ENCODE results near the gene TARDBP. TPM values are rescaled to one million over a fixed set of nuclear protein-coding genes. Genes with fewer than 3 reads are reported as not detected.
"Not testable (repeated sequence)": the region's sequence is repeated elsewhere in the genome, so short reads cannot be mapped to it uniquely, and the experiment has no call there.

The TARDBP gene
- total RNA-seq, 1 donor from 2014 or later = 211 TPM

DNA sequence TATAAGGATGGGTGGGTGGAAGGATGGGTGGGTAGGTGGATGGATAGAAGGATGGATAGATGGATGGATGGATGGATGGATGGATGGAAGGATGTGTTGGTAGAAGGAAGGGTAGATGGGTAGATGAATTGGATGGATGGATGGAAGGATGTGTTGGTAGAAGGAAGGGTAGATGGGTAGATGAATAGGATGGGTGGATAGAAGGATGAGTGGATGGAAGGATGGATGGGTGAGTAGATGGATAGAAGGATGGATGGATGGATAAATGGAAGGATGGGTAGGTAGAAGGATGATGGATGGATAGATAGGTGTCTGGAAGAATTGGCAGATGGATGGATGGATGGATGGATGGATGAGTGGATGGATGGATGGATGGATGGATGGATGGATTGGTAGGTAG, 28.6 kb downstream of the TARDBP start:
- intact Hi-C loops (cut with micrococcal nuclease) = no loop called here
- H3K4me1 Mint-ChIP-seq = peaks cover 7% of the 10 kb centered on the region

DNA sequence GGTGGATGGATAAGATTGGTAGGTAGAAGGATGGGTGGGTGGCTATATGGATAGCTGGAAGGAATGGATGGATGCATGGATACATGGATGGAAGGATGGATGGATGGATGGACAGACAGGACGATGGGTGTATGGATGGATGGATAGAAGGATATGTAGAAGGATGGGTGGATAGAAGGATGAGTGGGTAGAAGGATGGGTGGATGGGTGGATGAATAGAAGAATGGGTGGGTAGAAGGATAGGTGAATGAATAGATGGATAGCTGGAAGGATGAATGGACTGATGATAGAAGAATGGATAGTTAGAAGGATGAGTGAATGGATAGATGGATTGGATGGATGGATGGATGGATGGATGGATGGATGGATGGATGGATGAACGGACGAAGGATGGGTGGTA, 29.6 kb downstream of the TARDBP start:
- H3K27ac Mint-ChIP-seq = no peak overlapping the region
- DNase-seq = no peak
- intact Hi-C loops (cut with micrococcal nuclease) = no loop called here
- H3K4me1 Mint-ChIP-seq = peaks cover 7% of the 10 kb centered on the region
- H3K27me3 Mint-ChIP-seq = no peaks in the 10 kb centered on the region
- no peak overlapping the region for H3K4me3 Mint-ChIP-seq
- no peaks in the 10 kb centered on the region for H3K9me3 Mint-ChIP-seq
- H3K36me3 Mint-ChIP-seq (ENCODE audit: low read depth) = no peaks in the 10 kb centered on the region

More for the DNA sequence above, 28.6 kb downstream of the TARDBP start:
- H3K27ac Mint-ChIP-seq = no peak overlapping the region
- DNase-seq = no peak
- H3K9me3 Mint-ChIP-seq = no peaks in the 10 kb centered on the region
- no peaks in the 10 kb centered on the region for H3K27me3 Mint-ChIP-seq
- no peak overlapping the region for H3K4me3 Mint-ChIP-seq
- no peaks in the 10 kb centered on the region for H3K36me3 Mint-ChIP-seq (ENCODE audit: low read depth)

- Mint-ChIP-seq H3K4me1 (no peaks in the 10 kb centered on the region), H3K9me3 (no peaks in the 10 kb centered on the region), H3K27ac (no peak overlapping the region), H3K36me3 (ENCODE audit: low read depth) (no peaks in the 10 kb centered on the region), H3K4me3 (no peak overlapping the region), H3K27me3 (no peaks in the 10 kb centered on the region)
- DNase-seq = no peak
- intact Hi-C loops (cut with micrococcal nuclease) = no loop called here
Measured at GRCh38 chr1:11042995-11043874, 30.8 kb downstream of the TARDBP start.

DNA sequence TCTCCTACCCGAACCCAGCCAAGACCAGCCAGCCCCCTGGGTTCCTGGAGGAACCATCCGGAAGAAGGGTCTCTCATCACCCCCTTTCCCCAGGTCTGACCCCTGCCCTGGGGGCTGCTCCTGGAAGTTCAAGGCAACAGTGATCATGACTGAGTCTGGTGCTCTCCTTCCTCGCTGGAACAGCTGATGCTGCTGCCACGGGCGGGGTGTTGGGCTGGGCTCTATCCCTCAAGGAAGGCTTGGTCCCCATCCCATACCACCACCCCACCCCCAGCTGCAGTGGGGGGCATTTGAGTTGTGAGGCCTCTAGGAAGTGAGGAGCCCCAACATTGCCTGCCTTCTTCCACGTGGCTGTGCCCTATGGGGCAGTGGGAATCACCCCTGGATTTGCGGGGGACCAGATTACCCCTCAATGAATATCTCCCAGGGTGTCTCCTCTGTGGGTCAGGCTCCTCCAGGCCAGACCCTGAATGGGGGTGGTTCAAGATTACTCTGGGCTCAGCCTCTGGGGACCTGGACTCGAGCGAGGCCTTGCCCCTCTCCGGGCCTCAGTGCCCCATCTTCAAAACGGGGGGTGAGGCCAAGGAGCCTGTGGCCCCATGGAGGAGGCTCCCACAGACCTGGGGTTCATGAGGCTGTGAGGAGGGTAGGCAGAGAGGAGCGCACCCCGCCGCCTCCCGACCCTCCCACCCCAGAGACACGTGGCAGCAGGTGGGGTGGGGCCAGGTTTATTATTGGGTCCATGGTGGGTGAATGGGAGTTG, 31.8 kb downstream of the TARDBP start:
- no peak overlapping the region for H3K4me3 Mint-ChIP-seq
- H3K36me3 Mint-ChIP-seq (ENCODE audit: low read depth) = no peaks in the 10 kb centered on the region
- no peaks in the 10 kb centered on the region for H3K27me3 Mint-ChIP-seq
- no peak for DNase-seq
- intact Hi-C loops (cut with micrococcal nuclease) = no loop called here
- no peaks in the 10 kb centered on the region for H3K9me3 Mint-ChIP-seq
- no peaks in the 10 kb centered on the region for H3K4me1 Mint-ChIP-seq
- H3K27ac Mint-ChIP-seq = no peak overlapping the region

DNA sequence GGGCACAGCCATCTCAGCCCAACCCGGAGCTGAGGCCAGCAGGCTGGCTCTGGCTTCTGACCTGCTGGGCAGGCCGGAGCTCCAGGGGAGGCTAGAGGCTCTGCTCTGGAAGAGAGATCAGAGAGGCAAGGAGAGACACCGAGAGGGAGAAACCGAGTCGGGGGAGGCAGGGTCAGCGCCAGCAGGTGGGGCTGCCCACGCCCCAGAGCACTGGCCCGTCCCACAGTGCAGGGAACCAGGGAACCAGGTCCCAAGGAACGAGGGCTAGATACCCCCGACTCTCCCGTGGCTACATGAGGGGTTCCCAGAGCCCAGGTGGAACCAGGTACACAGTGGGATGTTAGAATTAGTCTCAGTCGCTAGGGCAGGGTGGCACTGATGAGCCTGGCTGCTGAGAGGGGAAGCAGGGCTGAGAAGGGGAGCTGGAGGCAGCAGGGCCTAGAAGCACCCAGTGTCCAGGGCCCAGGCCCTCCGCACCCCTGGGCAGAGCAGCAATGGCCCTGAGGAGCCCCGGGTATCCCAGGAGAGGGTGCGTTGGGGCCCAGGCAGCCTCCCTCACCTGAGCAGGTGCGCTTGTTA, 32.5 kb downstream of the TARDBP start:
- DNase-seq = no peak
- H3K27ac Mint-ChIP-seq = no peak overlapping the region
- H3K4me1 Mint-ChIP-seq = no peaks in the 10 kb centered on the region
- no peaks in the 10 kb centered on the region for H3K36me3 Mint-ChIP-seq (ENCODE audit: low read depth)
- intact Hi-C loops (cut with micrococcal nuclease) = no loop called here
- H3K27me3 Mint-ChIP-seq = no peaks in the 10 kb centered on the region
- no peaks in the 10 kb centered on the region for H3K9me3 Mint-ChIP-seq
- H3K4me3 Mint-ChIP-seq = no peak overlapping the region

- H3K4me3 Mint-ChIP-seq = no peak overlapping the region
- intact Hi-C loops (cut with micrococcal nuclease) = no loop called here
- H3K36me3 Mint-ChIP-seq (ENCODE audit: low read depth) = no peaks in the 10 kb centered on the region
- H3K27me3 Mint-ChIP-seq = no peaks in the 10 kb centered on the region
- H3K4me1 Mint-ChIP-seq = no peaks in the 10 kb centered on the region
- H3K27ac Mint-ChIP-seq = no peak overlapping the region
- no peak for DNase-seq
- no peaks in the 10 kb centered on the region for H3K9me3 Mint-ChIP-seq
Measured at GRCh38 chr1:11045428-11046269, 33.2 kb downstream of the TARDBP start.

GRCh38 chr1:11046270-11046566, 33.8 kb downstream of the TARDBP start:
- no peak for DNase-seq
- Mint-ChIP-seq H3K27me3 (no peaks in the 10 kb centered on the region), H3K9me3 (no peaks in the 10 kb centered on the region), H3K4me1 (no peaks in the 10 kb centered on the region), H3K36me3 (ENCODE audit: low read depth) (no peaks in the 10 kb centered on the region), H3K27ac (no peak overlapping the region), H3K4me3 (no peak overlapping the region)
- intact Hi-C loops (cut with micrococcal nuclease) = no loop called here

GRCh38 chr1:11046625-11047365, 34.3 kb downstream of the TARDBP start, which contains the start of gene MASP2:
TSS of gene MASP2 (minus strand) at chr1:11047239. CDS start at chr1:11047207, 32 bp downstream.
- H3K9me3 Mint-ChIP-seq = no peaks in the 10 kb centered on the region
- H3K27ac Mint-ChIP-seq = no peak within 1 kb of the TSS
- H3K4me3 Mint-ChIP-seq = no peak within 1 kb of the TSS
- H3K36me3 Mint-ChIP-seq (ENCODE audit: low read depth) = no peaks in the 10 kb centered on the region
- intact Hi-C loops (cut with micrococcal nuclease) = no loop called here
- no peak for DNase-seq
- no peaks in the 10 kb centered on the region for H3K4me1 Mint-ChIP-seq
- H3K27me3 Mint-ChIP-seq = no peaks in the 10 kb centered on the region

GRCh38 chr1:11051121-11051520, 38.7 kb downstream of the TARDBP start:
- DNase-seq; H3K27me3 Mint-ChIP-seq; H3K36me3 Mint-ChIP-seq (ENCODE audit: low read depth); H3K4me1 Mint-ChIP-seq; H3K9me3 Mint-ChIP-seq; H3K4me3 Mint-ChIP-seq; H3K27ac Mint-ChIP-seq; intact Hi-C loops (cut with micrococcal nuclease): not testable (repeated sequence)

DNA sequence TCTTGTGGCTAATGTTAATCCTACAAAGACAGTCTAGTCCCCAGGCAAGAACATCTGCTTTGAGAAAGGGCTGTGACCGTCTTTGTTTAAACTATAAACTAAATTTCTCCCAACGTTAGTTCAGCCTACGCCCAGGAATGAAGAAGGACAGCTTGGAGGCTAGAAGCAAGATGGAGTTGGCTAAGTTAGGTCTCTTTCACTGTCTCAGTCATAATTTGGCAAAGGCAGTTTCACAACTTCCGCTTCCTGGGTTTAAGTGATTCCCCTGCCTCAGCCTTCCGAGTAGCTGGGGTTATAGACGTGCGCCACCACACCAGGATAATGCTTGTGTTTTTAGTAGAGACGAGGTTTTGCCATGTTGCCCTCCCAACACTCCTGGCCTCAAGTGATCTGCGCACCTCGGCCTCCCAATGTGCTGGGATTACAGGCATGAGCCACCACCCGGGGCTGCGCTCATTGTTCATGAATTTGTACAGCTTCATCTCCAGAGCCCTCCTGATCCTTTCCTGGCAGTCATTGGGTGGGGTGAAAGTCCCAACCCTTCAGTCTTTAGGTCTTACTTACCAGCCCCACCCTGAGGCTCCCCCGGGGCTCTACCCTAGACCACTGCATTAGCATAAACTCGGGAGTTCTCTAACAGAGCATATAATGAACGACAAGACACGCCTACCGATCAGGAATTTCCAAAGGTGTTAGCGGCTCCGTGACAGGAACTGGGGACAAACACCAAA, 39.5 kb downstream of the TARDBP start:
- Mint-ChIP-seq H3K4me1 (peaks cover under 1% of the 10 kb centered on the region), H3K36me3 (ENCODE audit: low read depth) (peaks cover 10% of the 10 kb centered on the region), H3K4me3 (no peak overlapping the region), H3K27me3 (no peaks in the 10 kb centered on the region), H3K9me3 (no peaks in the 10 kb centered on the region), H3K27ac (no peak overlapping the region)
- intact Hi-C loops (cut with micrococcal nuclease) = no loop called here
- DNase-seq = no peak

DNA sequence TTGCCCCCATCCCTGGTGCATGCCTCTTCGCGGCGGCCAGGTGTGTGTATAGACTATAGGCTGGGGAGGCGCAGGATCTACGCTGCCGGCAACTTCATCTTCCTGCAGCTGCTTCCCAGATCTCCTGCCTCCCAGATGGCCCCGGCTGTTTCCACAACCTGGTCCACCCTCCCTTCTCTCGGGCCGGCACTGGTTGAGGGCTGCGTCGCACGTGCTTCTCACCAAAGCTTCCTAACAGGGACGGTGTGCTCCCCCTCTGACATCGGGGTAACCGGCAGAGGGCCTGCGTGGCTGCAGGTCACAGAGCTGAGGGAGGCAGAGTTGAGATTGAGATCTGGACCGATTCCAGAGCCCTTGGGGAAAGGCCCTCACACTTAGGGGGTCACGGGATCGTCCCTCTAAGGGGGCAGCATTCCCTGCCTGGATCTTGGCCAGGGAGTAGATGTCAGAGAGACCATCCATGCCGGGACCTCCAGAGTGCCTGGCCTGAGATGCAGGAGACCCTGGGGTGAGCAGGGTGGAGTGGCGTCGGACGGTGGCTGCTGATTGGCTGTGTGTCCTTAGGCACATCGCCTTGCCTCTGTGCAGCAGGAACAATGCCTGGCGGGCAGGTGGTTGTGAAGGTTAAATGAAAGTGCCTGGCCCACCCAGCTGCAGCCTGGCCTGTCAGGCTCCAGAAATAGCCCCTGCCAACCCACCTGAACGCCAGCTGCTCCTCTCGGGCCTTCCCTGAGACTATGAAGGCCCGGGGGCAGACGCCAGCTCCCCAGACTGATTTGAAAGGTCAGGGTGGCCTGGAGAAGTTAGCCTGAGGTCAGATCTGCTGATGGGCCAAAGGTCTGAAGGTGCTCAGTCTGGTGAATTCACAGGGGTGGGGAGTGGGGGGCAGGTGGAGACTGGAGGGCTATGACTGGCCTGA, 40.6 kb downstream of the TARDBP start:
- DNase-seq = no peak
- Mint-ChIP-seq H3K4me3 (no peak overlapping the region), H3K9me3 (no peaks in the 10 kb centered on the region), H3K27ac (no peak overlapping the region), H3K27me3 (no peaks in the 10 kb centered on the region), H3K4me1 (peaks cover 4% of the 10 kb centered on the region), H3K36me3 (ENCODE audit: low read depth) (peaks cover 20% of the 10 kb centered on the region)
- intact Hi-C loops (cut with micrococcal nuclease) = no loop called here

GRCh38 chr1:11053758-11054137, 41.3 kb downstream of the TARDBP start:
- Mint-ChIP-seq H3K27ac (no peak overlapping the region), H3K36me3 (ENCODE audit: low read depth) (peaks cover 26% of the 10 kb centered on the region), H3K4me3 (no peak overlapping the region), H3K9me3 (no peaks in the 10 kb centered on the region), H3K27me3 (no peaks in the 10 kb centered on the region), H3K4me1 (peaks cover 4% of the 10 kb centered on the region)
- no peak for DNase-seq
- intact Hi-C loops (cut with micrococcal nuclease) = no loop called here
